Measurements from ENCODE around the gene PXT1.
A peak's percentile ranks its signal among the peaks of the same experiment; 100 is the strongest.
"Not testable (repeated sequence)": the region's sequence is repeated elsewhere in the genome, so short reads cannot be mapped to it uniquely, and the experiment has no call there.

The PXT1 gene

GRCh38 chr6:36443471-36444428 is 1.1 kb upstream of the PXT1 start:
- peak; percentile 37 for DNase-seq

DNA sequence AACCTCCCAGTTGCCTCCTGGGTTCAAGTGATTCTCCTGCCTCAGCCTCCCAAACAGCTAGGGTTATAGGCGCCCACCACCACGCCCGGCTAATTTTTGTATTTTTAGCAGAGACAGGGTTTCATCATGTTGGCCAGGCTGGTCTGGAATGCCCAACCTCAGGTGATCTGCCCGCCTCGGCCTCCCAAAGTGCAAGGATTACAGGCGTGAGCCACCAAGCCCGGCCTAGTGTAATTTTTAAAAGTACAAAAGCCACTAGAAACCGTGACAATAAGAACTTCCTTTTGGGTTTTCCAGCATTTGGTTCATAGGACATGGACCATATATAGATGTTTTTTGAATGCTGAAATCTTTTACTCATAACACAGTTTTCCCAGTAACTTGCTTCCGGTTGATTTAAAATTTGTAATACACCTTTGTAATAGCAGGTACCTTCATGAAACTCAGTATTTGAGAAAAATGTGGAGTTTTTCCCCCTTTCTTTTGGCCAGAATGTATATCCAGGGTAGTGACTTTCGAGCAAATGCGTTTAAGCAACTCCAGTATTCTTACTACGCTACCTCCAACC is 467 bp downstream of the PXT1 start:
- DNase-seq = no peak

GRCh38 chr6:36441307-36441894 is 1.3 kb downstream of the PXT1 start:
- DNase-seq = peak; percentile 78

DNA sequence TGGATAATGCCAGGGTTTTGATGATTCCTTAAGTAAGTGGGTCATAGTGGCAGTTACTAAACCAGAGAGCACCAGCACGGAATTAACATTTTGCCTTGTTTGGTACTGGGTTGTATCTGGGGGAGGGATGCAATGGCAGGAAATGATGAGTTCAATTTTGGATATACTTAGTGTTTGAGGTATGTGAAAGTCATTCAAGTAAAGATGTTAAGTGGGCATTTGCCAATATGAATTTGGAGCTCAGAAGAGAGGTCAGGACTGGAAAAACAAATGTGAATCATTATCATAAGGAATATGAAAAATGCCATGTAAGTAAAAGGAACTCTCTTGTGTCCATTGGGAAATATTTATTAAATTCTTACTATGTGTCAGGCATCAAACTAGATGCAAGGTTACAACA is 6.2 kb downstream of the PXT1 start:
- DNase-seq = no peak

GRCh38 chr6:36432151-36432671 is 10.4 kb downstream of the PXT1 start:
- no peak for DNase-seq

DNA sequence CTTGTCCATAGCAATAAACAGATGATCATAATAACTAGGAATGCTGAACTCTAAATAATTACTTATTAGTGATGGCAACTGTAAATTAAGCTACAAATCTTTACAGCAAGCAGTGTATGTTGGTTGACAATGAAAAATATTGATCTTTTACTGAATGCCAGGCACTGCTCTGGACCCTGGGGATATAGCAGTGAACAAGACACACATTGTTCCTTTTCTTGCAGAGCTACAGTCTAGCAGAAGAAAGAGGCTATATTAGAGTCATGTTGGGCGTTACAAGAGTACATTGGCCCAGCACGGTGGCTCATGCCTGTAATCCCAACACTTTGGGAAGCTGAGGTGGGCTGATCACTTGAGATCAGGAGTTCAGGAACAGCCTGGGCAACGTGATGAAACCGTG is 11.5 kb downstream of the PXT1 start:
- DNase-seq = no peak

- no peak for DNase-seq
These were observed 12.3 kb downstream of the PXT1 start for GRCh38 chr6:36430351-36430750.

DNA sequence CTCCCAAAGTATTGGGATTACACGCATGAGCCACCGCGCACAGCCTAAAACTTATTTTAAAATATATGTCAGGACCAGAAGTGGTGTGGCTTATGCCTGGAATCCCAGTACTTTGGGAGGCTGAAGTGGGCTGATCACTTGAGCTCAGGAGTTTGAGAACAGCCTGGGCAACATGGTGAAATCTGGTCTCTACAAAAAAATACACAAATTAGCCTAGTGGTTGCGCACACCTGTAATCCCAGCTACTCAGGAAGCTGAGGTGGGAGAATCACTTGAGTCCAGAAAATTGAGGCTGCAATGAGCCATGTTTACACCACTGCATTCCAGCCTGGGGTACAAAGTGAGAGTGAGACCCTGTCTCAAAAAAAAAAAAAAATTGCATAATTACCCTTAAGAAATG is 13.7 kb downstream of the PXT1 start:
- DNase-seq = no peak

DNA sequence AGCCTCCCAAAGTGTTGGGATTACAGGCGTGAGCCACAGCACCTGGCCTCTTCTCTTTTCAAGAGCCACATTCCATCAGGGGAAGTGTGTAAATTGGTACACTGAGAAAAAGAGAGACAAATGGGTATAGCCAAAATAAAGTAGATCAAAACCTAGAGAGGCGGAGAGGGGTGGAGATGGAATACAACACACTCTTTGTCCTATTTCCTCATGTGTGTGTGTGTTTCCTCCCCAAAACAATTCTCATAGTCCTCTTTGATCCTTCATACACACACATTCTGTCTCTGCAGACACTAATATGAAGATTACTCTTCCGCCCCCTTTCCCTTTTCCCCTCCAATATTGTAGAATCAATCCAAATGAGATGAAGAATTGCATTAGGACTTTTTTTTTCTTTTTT is 16.0 kb downstream of the PXT1 start:
- DNase-seq = no peak

GRCh38 chr6:36423101-36423824 is 19.4 kb downstream of the PXT1 start:
- DNase-seq = peak; percentile 98

- no peak for DNase-seq
These were observed 19.9 kb downstream of the PXT1 start for GRCh38 chr6:36422714-36423100.

GRCh38 chr6:36419310-36419709 is 23.3 kb downstream of the PXT1 start:
- DNase-seq = no peak

GRCh38 chr6:36418558-36418957 is 24.1 kb downstream of the PXT1 start:
- DNase-seq = no peak

GRCh38 chr6:36414481-36414880 is 28.2 kb downstream of the PXT1 start:
- DNase-seq = no peak

GRCh38 chr6:36413489-36414480 is 28.9 kb downstream of the PXT1 start:
- DNase-seq = no peak

- not testable (repeated sequence) for DNase-seq
These were observed 32.9 kb downstream of the PXT1 start for GRCh38 chr6:36409718-36410117.

- DNase-seq = no peak
These were observed 38.5 kb downstream of the PXT1 start for GRCh38 chr6:36404164-36404563.

DNA sequence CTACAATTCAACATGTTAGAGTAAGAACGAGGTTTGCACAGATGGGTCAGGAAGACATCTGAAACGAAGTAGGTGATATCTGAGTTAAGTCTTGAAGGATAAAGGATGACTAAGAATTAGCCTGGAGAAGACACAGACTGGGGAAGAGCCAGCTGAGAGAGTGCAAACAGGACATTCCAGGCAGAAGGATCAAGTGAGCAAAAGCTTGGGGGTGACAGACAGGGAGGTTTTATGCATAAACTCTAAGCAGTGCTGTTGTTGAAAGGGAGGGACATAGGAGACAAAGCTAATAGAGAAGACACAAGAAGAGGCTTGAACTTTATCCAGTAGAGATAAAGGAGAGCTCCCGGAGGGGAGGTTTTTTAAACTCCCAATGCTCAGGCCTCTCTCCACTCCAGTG is 40.2 kb downstream of the PXT1 start:
- DNase-seq = no peak

GRCh38 chr6:36399970-36400369 is 42.7 kb downstream of the PXT1 start:
- no peak for DNase-seq

DNA sequence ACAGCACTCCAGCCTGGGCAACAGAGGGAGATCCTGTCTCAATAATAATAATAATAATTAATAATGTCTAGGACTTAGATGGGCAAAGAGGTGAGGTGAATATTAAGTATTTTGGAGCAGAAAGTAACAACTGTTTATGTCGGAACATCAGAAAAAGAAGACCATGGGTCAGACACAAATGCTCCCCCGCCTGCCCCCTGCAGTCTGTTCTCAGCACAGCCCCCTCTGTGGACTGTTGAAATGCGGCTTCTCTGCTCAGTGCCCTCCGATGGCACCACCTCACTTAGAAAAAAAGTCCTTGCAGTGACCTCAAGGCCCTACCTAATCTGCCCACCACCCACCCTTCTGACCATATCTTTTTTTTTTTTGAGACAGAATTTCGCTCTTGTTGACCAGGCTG is 50.0 kb downstream of the PXT1 start:
- no peak for DNase-seq

- no peak for DNase-seq
These were observed 53.3 kb downstream of the PXT1 start for GRCh38 chr6:36389353-36389752.

Measured in NCI-H2227 treated with DMSO at 0.1 percent for 48 hours (cell line).